Measurements from ENCODE around the gene SRP19. TPM values are rescaled to one million over a fixed set of nuclear protein-coding genes. Genes with fewer than 3 reads are reported as not detected.

SRP19 gene
- total and polyA plus RNA-seq, 5 donors: 21.4 to 75.7 (median 31.5) TPM

Other genes with a start within 250 kb of the SRP19 start
- gene APC, start 123.4 kb upstream of the SRP19 start, total RNA-seq: 10 to 100 TPM; 41.2 to 46.3 (median 41.8) TPM
- gene APC, start 123.4 kb upstream of the SRP19 start, polyA plus RNA-seq: 5.4 TPM
- gene REEP5, start 60.9 kb downstream of the SRP19 start, total RNA-seq: 100 to 1,000 TPM; 103 to 119 (median 112) TPM
- 91.8 TPM for gene REEP5, start 60.9 kb downstream of the SRP19 start, polyA plus RNA-seq
- gene DCP2, start 115.5 kb downstream of the SRP19 start, total RNA-seq: 10 to 100 TPM; 23.2 to 26.7 (median 25.9) TPM
- 3.6 TPM for gene DCP2, start 115.5 kb downstream of the SRP19 start, polyA plus RNA-seq

Data from right cardiac atrium (tissue), 5 donors.